KMS-11 (cell line): Measurements from ENCODE around the gene BRSK1.

Experiments
- H2AFZ ChIP-seq: fragments of 200-600 bp; sonication (generic); 2 replicates; pipeline ENCODE4 v1.6.1; 2016; ENCODE audit warnings: antibody characterized with exemption, mixed run types, low read depth
- H3K27ac ChIP-seq: fragments of 200-600 bp; sonication (generic); 2 replicates; pipeline ENCODE4 v1.6.1; 2016; ENCODE audit warnings: mild to moderate bottlenecking, mixed run types
- H3K27me3 ChIP-seq: fragments of 200-600 bp; sonication (generic); 2 replicates; pipeline ENCODE4 v1.6.1; 2017; ENCODE audit warnings: mild to moderate bottlenecking, low read depth, mixed run types, moderate library complexity; ENCODE audit not compliant: insufficient read depth
- H3K36me3 ChIP-seq: fragments of 200-600 bp; sonication (generic); 2 replicates; pipeline ENCODE4 v1.6.1; 2017; ENCODE audit warnings: mild to moderate bottlenecking, mixed run types; ENCODE audit not compliant: insufficient read depth
- H3K4me1 ChIP-seq: fragments of 200-600 bp; sonication (generic); 2 replicates; pipeline ENCODE4 v1.6.1; 2016; ENCODE audit warnings: mild to moderate bottlenecking, low read depth, mixed run types; ENCODE audit not compliant: poor library complexity, severe bottlenecking
- H3K4me2 ChIP-seq: fragments of 200-600 bp; sonication (generic); 2 replicates; pipeline ENCODE4 v1.7.0; 2016; ENCODE audit warnings: mild to moderate bottlenecking, mixed run types
- H3K4me3 ChIP-seq: fragments of 200-600 bp; sonication (generic); IDR thresholded peaks from 2 replicates; pipeline ENCODE4 v1.6.1; 2017; ENCODE audit warnings: low read depth, low read length, mixed read lengths; ENCODE audit not compliant: insufficient read depth
- H3K79me2 ChIP-seq: fragments of 200-600 bp; sonication (generic); 2 replicates; pipeline ENCODE4 v1.6.1; 2016; ENCODE audit warnings: low read depth, mixed run types; ENCODE audit not compliant: insufficient read depth
- H3K9ac ChIP-seq: fragments of 200-600 bp; sonication (generic); 2 replicates; pipeline ENCODE4 v1.6.1; 2016; ENCODE audit warnings: mild to moderate bottlenecking, mixed run types
- H4K20me1 ChIP-seq: fragments of 200-600 bp; sonication (generic); 2 replicates; pipeline ENCODE4 v1.6.1; 2016; ENCODE audit warnings: mild to moderate bottlenecking, mixed run types; ENCODE audit not compliant: insufficient read depth
- TF ChIP-seq, protein P1 (sequence below): fragments of 200-600 bp; sonication (generic); conservative IDR thresholded peaks from 2 replicates; pipeline ENCODE4 v1.6.1; 2017; ENCODE audit warnings: low read depth, mild to moderate bottlenecking, antibody characterized with exemption, low read length, moderate library complexity, mixed read lengths

The BRSK1 gene

DNA sequence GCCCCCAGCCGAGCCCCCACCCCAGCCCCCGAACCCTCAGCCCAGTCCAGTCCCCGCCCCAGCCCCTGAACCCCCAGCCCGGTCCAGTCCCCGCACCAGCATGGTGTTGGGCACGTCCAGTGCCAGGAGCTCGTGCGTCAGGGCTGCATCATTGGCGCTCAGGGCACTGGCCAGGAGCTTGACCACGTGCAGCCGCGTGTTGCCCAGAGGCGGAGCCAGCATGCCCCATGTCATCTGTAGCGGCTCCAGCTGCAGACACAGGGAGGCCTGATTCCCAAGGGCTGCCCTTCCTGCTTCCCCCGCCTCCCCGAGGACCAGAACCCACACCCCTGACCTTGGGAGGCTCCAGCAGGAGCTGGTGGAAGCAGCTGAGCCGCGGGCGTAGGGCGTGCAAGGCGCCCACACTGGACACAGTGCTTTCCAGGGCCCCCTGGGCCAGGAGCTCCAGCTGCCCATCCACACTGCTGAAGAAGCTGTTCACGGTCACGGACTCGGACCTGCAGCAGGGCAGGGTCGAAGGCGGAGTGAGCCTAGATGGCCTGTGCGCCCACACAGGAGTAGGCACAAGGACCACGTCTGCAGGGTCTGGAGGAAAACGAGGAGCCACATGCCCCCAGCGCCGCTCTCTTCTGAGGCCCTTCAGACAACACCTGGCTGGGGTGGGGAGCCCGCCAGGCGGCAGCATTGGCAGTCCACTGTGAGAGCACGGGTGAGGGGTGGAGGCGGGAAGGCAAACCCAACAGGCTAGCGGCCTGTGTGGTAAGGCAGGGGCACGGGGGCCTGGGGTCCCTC, 42.5 kb upstream of the BRSK1 start:
- H4K20me1 ChIP-seq = no peaks in the 10 kb centered on the region
- no peak overlapping the region for H3K9ac ChIP-seq
- H2AFZ ChIP-seq = no peak overlapping the region
- no peak overlapping the region for H3K4me3 ChIP-seq
- H3K79me2 ChIP-seq = no peaks in the 10 kb centered on the region
- H3K27ac ChIP-seq = no peak overlapping the region
- H3K4me2 ChIP-seq = no peak overlapping the region
- peaks cover 6% of the 10 kb centered on the region; the same call in 1 of the 2 replicates for H3K36me3 ChIP-seq
- H3K27me3 ChIP-seq = no peaks in the 10 kb centered on the region
- TF ChIP-seq, protein P1, sequence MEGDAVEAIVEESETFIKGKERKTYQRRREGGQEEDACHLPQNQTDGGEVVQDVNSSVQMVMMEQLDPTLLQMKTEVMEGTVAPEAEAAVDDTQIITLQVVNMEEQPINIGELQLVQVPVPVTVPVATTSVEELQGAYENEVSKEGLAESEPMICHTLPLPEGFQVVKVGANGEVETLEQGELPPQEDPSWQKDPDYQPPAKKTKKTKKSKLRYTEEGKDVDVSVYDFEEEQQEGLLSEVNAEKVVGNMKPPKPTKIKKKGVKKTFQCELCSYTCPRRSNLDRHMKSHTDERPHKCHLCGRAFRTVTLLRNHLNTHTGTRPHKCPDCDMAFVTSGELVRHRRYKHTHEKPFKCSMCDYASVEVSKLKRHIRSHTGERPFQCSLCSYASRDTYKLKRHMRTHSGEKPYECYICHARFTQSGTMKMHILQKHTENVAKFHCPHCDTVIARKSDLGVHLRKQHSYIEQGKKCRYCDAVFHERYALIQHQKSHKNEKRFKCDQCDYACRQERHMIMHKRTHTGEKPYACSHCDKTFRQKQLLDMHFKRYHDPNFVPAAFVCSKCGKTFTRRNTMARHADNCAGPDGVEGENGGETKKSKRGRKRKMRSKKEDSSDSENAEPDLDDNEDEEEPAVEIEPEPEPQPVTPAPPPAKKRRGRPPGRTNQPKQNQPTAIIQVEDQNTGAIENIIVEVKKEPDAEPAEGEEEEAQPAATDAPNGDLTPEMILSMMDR = no peak
- peaks cover 4% of the 10 kb centered on the region for H3K4me1 ChIP-seq

DNA sequence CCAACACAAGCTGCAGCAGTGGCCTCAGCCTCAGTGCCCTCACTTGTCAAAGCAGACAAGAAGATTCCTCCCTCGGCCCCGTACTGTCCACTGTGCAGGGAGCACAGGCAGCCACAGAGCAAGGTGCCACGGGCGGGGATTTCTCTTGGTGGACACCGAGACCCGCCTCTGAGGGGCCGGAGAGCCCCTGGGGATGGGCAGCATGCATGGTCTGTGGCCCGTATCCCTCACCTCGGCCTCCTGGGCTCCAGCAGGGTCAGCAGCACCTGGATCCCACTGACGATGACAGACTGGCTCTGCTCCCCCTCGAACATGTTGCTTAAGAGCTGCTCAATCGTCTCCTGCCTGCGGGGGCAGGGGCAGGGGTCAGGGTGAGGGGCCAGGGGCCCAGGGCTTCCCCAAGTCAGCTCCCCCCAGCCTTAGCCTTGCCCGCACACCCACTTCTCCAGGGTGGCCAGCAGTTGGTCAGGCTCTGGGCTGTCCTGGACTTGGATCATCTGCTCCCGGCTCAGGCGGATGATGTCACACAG, 41.8 kb upstream of the BRSK1 start:
- H3K4me2 ChIP-seq = no peak overlapping the region
- TF ChIP-seq, protein P1 = no peak
- no peak overlapping the region for H3K4me3 ChIP-seq
- H3K9ac ChIP-seq = no peak overlapping the region
- H2AFZ ChIP-seq = no peak overlapping the region
- H3K79me2 ChIP-seq = no peaks in the 10 kb centered on the region
- H3K27me3 ChIP-seq = no peaks in the 10 kb centered on the region
- H3K4me1 ChIP-seq = peaks cover 4% of the 10 kb centered on the region
- H3K27ac ChIP-seq = no peak overlapping the region
- H4K20me1 ChIP-seq = no peaks in the 10 kb centered on the region
- peaks cover 5% of the 10 kb centered on the region; the same call in 1 of the 2 replicates for H3K36me3 ChIP-seq

DNA sequence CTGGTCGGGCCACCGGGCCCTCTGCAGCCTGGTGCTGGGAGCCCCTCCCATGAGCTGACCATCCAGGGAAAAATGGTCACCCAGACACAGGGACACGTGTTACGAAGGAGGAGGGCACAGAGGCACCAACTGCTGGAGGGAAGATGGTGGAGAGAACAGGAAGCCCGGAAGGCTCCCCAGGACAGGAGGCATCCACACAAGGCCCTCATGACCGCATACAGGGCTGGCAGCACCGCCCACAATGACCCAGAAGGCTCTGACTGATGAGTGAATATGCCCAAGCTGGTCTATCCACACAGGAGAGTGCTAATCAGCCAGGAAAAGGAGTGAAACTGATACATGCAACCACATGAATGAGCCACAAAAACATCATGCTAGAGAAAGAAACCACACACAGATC, 41.3 kb upstream of the BRSK1 start:
- peaks cover 5% of the 10 kb centered on the region; the same call in 1 of the 2 replicates for H3K36me3 ChIP-seq
- H3K9ac ChIP-seq = no peak overlapping the region
- H2AFZ ChIP-seq = no peak overlapping the region
- TF ChIP-seq, protein P1 = no peak
- H3K79me2 ChIP-seq = peaks cover 3% of the 10 kb centered on the region; the same call in 1 of the 2 replicates
- H3K4me3 ChIP-seq = no peak overlapping the region
- H3K4me2 ChIP-seq = no peak overlapping the region
- H3K27me3 ChIP-seq = no peaks in the 10 kb centered on the region
- no peaks in the 10 kb centered on the region for H4K20me1 ChIP-seq
- H3K27ac ChIP-seq = no peak overlapping the region
- H3K4me1 ChIP-seq = peaks cover 4% of the 10 kb centered on the region

GRCh38 chr19:55244004-55244680, 39.7 kb upstream of the BRSK1 start:
- Histone ChIP-seq H3K4me1 (peaks cover 4% of the 10 kb centered on the region), H3K27ac (no peak overlapping the region), H3K79me2 (peaks cover 15% of the 10 kb centered on the region; the same call in 1 of the 2 replicates), H3K4me2 (no peak overlapping the region), H3K36me3 (no peaks in the 10 kb centered on the region; the same call in 1 of the 2 replicates), H3K9ac (no peak overlapping the region), H4K20me1 (no peaks in the 10 kb centered on the region; the same call in 1 of the 2 replicates), H3K4me3 (no peak overlapping the region), H2AFZ (no peak overlapping the region), H3K27me3 (no peaks in the 10 kb centered on the region)
- TF ChIP-seq, protein P1 = no peak
